Measurements from ENCODE around the gene PCK1.

The PCK1 gene

DNA sequence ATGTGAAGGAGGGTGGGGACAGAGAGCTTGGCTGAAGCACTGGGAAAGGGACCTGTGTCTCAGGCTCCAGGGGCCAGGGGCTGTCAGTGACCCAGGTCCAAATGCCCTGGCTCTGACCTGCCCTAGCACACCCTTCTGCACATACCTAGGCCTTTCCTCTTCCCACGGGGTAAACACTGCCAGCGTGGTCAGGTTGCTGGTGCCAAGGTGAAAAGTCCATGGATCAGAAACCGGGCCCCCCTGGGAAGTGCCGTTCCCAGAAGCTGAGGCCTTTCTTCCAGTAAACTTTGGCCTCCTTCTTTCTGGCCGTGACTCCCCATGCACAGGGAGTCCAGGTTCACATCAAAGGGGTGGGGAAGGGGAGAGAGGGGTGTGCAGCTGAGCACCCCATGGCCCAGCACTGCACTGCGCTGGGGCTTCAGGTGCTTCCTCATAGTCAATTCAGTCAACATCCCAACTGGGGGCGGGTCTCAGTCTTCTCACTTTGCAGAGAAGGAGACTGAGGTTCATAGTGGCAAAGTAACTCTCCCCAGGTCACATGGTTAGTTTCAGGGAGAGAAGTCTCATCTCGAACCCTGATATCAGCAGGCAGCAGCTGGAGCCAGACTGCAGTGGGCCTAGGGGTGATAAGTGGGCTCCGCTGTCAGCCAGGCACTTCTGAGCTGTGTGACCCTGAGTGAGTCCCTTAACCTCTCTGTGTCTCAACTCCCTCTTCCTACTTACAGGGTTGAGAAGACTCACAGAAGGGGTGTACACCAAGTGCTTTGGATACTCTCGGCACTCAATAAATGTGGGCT, 17.0 kb downstream of the PCK1 start:
- no peak for DNase-seq

DNA sequence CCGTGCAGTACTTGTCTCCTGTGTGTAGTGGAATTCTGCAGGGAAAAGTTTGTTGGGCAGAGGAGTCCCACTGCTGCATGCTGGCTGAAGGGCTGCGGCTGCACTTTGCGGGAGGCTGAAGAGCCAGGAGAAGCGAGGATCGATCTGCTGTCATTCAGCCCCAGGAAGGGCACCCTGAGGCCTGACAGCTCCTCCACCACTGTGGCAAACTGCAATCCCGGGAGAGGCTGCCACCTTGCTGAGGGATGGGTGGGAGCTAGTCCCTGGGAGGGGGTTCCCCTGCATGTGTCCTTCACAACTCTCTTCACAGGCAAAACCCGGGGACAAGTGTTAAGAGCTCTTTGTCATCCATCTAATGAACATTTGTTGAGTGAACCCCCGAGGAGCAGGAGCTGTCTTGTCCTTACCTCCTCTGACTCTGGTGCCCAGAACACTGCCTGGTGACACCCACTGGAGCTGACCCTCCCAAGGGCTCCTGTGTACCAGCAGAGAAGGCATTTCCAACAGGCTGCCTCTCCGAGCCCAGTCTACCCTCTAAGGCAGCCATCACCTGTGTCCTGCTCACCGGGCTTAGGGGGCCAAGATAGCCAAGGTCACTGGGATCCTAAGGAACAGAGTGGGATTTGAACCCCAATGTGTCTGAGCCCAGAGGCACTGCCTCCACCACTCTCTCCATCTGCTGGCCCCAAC, 17.7 kb downstream of the PCK1 start:
- DNase-seq, result no peak

DNA sequence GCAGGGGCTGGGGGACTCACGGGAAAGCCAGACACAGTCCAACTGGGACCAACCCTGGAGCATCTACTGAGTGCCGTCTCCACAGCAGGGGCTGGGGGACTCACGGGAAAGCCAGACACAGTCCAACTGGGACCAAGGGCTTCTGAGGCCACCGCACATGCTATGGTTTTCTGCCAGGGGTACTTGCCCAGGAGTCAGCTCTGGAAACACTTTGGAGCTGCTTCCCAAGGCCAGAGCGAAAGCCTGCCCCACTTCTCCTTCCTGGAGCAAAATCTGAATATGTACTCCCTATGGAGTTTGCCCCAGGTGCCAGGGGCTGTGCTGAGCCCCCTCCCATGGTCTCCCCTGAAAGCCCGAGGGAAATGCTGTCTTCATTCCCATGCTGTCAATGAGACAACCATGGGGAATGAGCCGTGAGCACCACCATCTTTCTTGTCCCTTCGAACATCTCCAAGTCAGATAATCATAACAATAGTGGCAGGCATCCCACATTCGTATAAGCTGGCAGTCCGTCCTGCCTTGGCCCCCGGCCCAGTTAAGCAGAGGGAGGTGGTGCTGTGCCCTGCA, 18.5 kb downstream of the PCK1 start:
- no peak for DNase-seq

DNA sequence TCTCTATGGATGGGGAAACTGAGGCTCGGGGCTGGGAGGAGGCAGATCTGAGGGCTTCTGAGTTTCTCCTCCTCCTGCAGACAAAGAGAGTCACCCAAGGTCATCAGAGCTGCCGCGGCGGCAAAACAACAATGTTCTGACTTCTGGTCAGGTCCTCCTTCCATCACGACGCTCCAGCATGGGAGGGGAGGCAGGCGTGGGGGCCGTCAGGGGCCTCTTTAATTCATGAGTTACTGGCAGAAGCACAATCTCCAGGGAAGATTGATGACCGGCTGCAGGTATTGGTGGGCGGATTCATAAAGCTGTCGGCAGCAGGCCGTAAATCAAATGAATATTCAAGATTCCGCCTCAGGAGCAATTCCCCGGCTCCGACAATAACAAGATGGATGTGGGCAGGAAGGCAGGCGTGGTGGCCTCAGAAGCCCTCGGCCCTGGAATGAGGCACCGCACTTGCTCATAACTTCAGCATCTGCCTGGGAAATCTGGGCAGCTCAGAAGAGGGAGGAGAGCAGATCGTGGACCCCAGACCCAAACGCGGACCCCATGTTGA, 19.1 kb downstream of the PCK1 start:
- DNase-seq, result no peak

DNA sequence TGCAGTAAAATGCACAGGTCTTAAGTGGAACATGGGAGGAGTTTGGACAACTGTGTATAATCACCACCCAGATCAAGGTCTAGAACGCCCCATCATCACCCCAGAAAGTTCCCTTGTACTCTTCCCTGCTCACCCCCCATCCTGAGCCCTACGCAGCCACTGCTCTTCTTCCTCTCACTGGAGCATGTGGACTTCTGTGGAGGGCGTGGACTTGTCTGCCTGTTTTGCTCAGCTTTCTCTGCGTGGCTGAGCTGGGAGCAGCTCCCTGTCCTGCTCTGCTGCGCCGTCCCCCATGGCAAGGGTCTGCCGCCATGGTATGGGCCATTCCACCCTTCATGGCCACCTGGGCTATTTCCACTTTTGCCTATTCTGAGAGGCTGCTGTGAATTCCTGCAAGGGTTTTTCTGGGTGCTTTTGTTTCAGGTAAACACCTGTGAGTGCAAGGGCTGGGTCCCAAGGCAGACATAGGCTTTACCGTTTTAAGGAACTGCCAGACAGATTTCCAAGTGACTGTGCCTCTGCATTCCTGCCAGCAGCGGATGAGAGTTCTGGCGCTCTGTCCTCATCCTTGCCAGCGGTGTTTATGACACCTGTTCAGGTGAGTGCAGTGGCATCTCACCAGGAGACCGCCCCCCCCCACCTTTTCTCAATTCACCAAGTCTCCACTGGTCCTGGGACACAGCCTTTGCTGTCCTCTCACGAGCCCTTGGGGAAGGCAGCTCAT, 19.7 kb downstream of the PCK1 start:
- DNase-seq, result no peak

DNA sequence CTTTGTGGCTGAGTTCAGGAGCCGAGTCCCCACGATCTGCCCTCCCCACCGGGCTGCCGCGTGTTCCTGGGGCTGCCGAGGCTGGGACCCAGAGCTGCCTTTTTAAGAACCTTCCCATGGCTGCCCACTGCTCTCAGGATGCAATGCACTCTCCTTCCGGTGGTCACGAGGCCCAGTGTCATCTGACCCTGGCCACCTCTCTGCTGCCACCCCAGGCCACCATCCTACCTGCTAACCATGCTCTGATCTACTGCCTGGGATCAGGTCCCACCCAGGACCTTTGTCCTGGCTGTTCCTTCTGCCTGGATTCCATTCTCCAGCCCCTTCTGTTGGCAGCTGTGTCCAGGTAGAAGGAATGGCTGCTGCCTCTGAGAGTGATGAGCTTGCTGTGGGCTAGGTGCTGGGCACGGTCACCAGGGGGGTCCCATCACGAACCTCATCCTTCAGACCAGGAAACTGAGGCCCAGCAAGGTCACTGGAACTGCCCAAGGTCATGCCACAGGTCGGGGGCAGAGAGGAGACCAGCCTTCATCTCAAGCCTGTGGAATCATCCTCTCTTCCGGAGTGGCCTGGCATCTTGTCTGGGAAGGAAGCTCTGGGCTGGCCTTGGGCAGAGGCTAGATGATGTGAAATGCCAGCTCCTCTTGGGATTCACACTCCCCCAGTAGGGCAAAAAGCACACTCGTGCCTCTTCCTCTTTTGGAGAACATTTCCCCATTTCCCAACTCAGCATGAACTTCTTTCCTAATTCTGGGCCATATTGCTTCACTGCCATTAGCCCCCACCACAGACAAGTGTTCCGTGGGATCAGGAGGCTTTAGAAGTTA, 20.5 kb downstream of the PCK1 start:
- DNase-seq, result no peak

DNA sequence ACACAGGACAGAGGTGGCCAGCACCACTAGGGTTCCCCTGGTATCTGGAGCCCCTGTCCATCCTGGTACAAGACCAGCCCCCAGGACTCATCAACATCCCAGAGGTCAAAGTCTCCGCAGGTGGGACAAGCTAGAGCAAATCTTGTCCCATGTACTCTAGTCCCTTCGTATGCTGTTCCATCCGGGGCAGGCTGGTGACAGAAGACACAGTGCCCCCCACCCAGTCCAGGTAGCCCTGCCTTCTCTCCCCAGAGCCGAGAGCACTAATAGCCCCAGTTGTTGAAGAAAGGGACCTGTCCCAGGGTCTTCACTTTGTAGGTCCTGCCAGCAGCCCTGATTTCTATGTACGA, 21.1 kb downstream of the PCK1 start:
- no peak for DNase-seq

DNA sequence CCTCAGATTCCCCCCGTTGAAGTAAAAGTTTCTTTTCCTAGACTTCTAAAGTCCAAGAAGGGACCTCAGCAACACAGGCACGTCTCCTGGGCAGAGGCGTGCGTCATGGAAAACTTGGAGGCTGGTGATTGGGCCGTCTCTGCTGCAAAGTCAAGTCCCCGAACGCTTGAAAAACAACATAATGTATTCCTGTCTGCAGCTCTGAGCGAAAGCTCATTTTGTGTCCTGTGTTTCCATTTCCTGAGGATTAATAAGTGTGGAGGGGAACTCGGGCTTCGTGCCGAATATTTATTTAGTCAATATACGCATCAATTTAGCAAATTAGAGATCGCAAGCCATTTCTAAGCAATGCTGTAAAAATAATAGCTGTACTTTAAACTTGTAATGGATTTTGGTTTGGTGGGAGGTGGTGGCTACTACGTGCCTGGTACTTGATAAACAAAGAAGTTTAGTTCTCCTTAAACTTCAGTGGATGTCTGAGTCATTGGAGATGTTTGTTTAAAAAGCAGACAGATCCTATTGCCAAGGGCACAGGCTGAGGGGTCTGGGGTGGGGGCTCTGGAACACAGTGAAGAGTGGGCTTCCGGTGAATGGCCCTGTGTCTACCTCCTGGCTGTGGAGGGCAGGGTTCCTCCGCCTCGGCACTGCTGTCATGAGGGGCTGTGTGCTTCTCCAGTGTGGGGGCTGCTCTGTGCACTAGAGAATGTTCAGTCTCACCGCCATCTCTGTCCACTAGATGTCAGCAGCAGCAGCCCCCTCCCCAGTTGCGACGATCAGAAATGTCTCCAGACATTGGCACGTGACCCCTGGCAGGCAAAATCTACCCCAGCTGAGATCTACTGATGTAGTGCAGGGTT, 21.8 kb downstream of the PCK1 start:
- DNase-seq, result no peak

DNA sequence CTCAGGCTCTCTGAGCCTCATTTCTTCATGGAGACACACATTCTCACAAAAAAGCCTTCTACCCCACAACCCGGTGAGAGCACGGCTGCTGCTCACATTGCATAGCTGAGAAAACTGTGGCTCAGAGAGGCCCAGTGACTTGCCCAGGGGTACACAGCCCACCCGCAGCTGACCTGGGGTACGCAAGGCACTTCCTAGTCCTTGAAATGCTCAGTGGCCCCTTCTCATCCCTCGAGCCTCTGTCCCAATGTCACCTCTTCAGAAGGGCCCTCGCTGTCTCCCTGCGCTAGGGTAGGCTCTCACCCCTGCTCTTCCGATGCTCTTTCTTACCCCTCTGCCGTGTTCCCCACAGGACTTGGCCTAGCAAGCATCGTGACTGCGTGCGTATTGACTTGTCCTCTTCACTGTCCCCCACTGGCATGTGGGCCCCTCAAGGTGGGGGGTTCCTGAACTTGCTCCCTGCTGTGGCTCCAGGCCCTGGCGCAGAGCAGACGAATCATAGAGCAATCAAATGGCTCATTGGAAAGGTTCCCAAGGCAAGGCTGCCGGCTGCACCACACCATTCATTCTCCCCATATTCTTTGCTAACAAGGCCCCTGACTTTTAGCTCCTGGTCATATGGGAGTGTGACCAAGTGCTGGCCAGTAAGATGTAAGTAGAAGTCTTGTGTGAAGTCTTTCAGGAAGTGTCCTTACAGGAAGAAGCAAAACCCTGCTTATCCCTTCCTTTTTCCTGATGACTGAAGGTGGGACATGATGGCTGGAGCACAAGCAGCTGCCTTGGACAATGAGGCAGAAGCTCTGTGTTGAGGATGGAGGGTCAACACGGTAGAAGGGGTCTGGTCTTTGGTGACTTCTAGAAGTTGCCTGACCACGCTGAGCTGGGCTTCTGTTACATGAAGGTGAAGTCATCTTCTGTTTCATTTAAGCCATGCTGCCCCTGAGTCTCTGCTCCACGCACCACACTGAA, 22.7 kb downstream of the PCK1 start:
- DNase-seq, result no peak

DNA sequence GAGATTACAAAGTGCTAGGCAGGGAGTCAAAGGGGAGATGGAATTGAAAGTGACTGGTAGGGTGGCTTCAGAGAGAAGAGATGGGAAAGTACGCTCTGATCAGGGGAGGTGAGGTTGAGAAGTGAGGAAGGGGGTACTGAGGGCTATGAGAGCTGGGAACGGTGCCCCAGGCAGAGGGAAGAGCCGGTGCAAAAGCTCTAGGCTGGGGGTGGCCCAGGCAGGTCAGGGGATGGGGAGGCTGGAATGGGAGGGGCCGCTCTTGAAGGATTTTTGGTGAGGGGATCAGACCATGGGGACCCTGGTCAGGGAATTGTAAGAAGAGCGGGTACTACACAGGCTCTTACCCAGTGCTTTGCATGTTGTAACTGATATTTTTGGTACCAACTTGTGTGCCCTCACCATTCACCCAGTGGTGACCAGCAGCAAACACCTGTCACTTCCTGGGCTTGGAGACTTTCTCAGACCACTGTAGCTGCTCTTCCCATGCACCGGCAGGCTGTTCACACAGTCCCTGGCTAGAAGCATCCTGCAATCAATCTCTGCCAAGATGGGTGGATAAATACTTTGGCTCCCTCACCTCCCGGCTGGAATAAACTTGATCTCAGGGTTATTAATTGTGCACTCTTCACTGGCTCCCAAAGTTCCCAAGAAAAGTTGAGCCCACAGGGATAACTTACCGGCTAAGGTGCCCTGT, 24.0 kb downstream of the PCK1 start:
- DNase-seq, result no peak

DNA sequence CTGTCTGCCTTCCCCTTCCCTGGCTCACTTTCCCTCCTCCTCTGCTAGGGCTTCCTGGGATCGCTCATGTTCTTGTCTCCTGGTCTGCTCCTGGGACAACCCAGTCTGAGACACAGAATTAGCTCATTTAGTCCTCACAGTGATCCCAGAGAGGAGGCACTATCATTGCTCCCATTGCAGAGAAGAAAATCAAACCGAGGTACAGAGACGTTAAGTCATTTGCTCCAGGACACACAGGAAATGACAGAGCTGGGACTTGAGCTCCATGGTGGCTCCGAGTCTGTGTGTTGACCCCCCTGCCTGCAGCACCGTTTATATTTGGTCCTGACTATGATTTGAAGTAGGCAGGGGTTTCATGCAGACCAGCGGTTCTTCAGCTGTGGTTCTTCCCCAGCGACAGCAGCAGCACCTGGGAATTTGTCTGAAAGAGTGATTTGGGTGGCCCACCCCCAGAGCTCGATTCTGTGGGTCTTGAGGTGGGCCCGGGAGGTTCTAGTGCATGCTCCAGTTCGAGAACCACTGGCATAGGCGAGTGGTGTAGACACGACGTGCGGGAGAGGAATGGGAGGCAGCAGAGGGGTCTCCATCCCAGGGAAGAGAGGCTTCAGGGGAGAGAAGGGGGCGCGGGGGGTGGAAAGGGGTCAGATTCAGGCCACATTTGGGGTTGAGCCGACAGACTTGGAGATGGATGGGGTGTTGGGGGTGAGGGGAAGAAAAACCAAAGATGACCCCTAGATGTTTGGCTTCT, 24.7 kb downstream of the PCK1 start:
- DNase-seq, result no peak

DNA sequence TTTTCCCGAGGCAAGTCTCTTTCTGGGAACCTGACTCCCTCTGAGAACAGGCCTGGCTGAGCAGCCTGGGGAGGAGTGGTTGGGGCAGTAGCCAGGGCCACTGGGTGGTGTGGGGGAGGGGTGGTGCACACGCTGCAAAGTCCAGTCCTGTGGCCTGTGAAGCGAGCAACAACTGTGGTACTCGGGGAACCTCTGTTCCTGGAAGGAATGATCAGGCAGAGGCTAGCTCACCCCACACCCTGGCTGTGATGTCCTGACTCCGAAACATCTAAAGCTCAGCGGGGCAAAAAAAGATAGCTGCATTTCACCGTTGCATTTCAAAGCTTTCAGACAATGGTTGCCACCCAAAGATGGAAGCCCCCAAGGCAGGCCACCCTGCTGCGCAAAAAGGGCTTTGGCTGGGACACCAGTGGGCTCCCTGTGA, 25.5 kb downstream of the PCK1 start:
- DNase-seq, result no peak

DNA sequence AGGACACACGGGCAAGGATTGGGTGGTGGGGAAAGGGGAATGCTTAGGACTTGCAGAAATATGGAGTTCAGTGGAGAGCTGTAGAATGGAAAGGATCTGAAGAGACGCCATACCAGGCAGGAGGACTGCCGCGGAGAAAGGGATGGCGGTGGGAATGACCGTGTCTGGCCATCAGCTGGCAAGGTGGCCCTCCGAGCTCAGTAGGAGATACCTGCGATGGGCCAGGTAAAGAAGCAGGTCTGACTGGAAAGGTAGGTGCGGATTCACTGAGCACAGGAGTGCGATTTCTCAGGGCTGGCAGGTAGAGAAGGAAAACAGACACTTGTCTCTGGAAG, 26.0 kb downstream of the PCK1 start:
- no peak for DNase-seq

DNA sequence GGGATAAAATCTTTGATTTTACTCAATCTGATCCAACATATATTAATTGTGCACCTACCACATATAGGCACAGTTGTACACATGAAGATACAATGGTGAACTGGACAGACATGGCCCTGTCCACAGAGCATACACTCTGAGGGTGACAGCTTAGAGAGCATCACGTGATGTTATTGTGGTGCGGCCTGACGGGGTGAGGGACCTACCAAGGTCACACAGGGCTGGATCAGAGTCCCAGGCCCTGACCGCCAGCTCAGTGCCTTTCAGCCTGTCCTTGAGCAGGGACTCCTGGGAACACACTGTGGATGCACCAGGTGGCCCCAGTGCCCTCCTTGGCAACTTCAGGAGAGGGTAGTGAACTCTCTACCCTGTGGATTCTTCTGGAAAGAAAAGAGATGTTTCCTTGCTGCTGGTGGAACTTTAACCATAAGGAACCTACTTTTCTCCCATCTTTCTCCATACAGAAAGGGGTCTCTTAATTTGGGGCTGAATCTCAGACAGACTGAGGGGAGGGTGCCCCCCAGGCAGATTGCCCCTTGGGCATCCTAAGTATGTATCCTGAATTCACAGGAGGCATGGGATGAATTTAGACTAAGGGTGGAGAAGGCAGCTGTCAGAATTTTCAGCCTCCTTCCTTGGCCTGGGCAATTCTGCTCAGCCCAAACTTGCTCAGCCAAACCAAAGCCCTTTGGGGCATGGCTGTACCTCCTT, 26.5 kb downstream of the PCK1 start:
- DNase-seq, result no peak

DNA sequence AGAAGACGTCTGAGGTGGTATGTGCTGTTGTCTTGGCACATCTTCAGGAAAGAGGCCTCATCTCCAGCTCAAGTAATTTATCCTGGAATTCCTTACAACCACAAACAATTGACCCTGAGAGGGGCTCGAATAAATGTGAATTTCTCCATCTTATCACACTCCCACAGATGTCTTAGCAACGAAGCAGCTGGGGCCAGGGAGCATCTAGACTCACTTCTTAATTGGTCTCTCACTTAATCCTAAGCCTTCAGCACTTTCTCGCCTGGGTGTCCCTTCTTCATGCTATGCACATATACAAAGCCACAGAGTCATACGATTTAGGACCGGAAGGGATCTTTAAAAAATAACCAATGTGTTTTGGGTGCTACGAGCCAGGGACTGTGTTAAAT, 27.1 kb downstream of the PCK1 start:
- no peak for DNase-seq

DNA sequence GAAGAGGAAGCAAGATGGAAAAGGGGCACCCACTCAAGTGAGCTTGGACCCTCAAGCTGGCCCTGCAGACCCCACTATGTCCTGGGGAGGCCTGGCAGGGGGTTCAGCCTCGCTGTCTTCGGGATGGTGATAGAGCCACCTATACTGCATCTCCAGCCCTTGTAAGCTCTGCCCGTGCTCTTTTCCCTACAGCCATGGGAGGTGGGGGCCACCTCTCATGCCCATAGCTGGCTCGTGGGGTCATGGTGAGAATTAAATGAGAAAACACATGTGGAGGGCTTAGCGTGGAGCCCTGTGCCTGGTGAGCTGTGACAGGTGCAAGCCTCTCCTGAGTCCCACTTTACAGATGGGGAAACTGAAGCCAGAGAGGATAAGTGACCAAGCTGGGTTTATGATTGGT, 27.7 kb downstream of the PCK1 start:
- no peak for DNase-seq

DNA sequence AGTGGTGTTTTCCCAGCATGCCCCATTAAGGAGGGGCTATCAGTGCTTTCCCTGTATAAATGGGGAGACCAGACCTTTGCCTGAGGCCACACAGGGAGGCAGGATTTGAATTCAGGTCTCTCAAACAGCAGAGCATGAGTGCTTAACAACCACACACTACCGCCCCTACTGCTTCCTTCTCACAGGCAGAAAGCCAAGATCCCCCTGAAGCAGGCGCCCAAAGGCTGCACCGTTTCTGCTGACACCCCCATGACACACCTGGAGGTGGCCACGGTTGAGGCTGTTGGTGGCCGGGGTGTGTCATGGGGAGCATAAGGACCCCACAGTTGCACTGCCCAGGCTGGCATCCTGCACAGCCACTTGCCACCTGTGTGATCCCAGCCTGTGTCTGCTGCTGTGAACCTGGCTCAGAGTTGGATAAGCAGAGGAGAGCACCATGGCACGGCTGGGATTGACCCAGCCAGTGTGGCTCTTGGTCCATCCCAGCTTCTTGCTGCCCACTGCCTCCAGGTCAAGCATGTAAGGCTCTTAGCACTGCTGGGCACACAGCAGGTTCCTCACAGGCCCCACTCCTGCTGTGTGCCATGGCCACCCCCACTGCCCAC, 28.3 kb downstream of the PCK1 start:
- no peak for DNase-seq

All from activated naive CD4-positive, alpha-beta T cell (primary cell).